HCT116 (cell line): ENCODE results near the gene SPOP. TPM values are rescaled to one million over a fixed set of nuclear protein-coding genes. Genes with fewer than 3 reads are reported as not detected.

Experiments used
- ATAC-seq: fragments of 200-7000 bp; cut with Tn5 transposase; 2 replicates; pipeline ENCODE4 v1.9.1; 2020; ENCODE audit warnings: mild to moderate bottlenecking, moderate library complexity
- BruUV-seq: library from RNA; stranded (reverse); fragments of 400-500 nt; replicated peaks from 2 replicates; lab custom pipeline; 2021; lab: Mats Ljungman, UMichigan
- CTCF ChIA-PET: fragments of 300-600 bp; sonication (Branson Sonifier 250); formaldehyde crosslinking; loops from one replicate; lab custom pipeline; 2021; ENCODE audit warnings: antibody characterized with exemption; lab: Charles Lee
- POLR2A ChIA-PET: fragments of 300-600, 350-600 bp; sonication (Branson Sonifier 250); formaldehyde crosslinking; loops from one replicate; lab custom pipeline; 2021; ENCODE audit warnings: antibody characterized with exemption; lab: Charles Lee
- RAD21 ChIA-PET, 2 experiments: fragments of 300-600 bp; sonication (Branson Sonifier 250); formaldehyde crosslinking; loops; one replicate each; lab custom pipeline; 2023; ENCODE audit warnings: low total read pairs in 2 of 2; ENCODE audit not compliant: uncharacterized antibody in 2 of 2, unreplicated experiment in 2 of 2, low non-redundant PET in 1 of 2; lab: Charles Lee
- DNase-seq: peaks from one replicate; pipeline ENCODE4 v3.0.0-alpha.2; 2010; ENCODE audit warnings: low read depth, low spot score
- H2AFZ ChIP-seq: fragments of 200-600 bp; shearing (Covaris generic), sonication (generic); 2 replicates; pipeline ENCODE4 v1.6.1; 2017; ENCODE audit warnings: low read depth, mixed run types, mixed read lengths, antibody characterized with exemption, low read length; ENCODE audit not compliant: poor library complexity, severe bottlenecking
- H3K27ac ChIP-seq: 2 replicates; pipeline ENCODE4 v1.5.1; 2012; ENCODE audit warnings: low read depth, low read length
- H3K27me3 ChIP-seq: fragments of 200-600 bp; sonication (generic); 2 replicates; pipeline ENCODE4 v1.6.1; 2016; ENCODE audit warnings: mixed run types, low read length, mixed read lengths; ENCODE audit not compliant: insufficient read depth
- H3K36me3 ChIP-seq, 2 experiments: fragments of 200-500 bp in 1 of 2; fragments of 200-600 bp in 1 of 2; sonication (Bioruptor generic) in 1 of 2; sonication (generic) in 1 of 2; 2 replicates each; pipeline versions ENCODE4 v1.5.1 to v1.6.1; 2014 to 2016; ENCODE audit warnings: low read length in 2 of 2, inconsistent platforms in 1 of 2, mixed read lengths in 1 of 2, mixed run types in 1 of 2; ENCODE audit not compliant: insufficient read depth in 2 of 2, control insufficient read depth in 1 of 2
- H3K4me1 ChIP-seq, 2 experiments: fragments of 200-600 bp in 1 of 2; sonication (generic) in 1 of 2; 2 replicates each; pipeline versions ENCODE4 v1.5.1 to v1.6.1; 2012 to 2017; ENCODE audit warnings: low read length in 2 of 2, inconsistent platforms in 1 of 2, mild to moderate bottlenecking in 1 of 2, mixed read lengths in 1 of 2, mixed run types in 1 of 2, moderate library complexity in 1 of 2; ENCODE audit not compliant: insufficient read depth in 2 of 2, control insufficient read depth in 1 of 2
- H3K4me2 ChIP-seq: fragments of 200-600 bp; sonication (generic); 2 replicates; pipeline ENCODE4 v1.6.1; 2017; ENCODE audit warnings: mixed run types, low read length, mixed read lengths
- H3K4me3 ChIP-seq, 2 experiments: fragments of 200-600 bp in 1 of 2; sonication (generic) in 1 of 2; replicated peaks in 1 of 2; 2 replicates each; pipeline ENCODE4 v1.5.1; 2011 to 2016; ENCODE audit warnings: low read length in 2 of 2, control low read depth in 1 of 2, low read depth in 1 of 2, mild to moderate bottlenecking in 1 of 2, mixed read lengths in 1 of 2, mixed run types in 1 of 2
- H3K79me2 ChIP-seq: fragments of 200-600 bp; sonication (generic); 2 replicates; pipeline ENCODE4 v1.6.1; 2017; ENCODE audit warnings: mild to moderate bottlenecking, mixed run types, low read length, moderate library complexity, mixed read lengths; ENCODE audit not compliant: insufficient read depth
- H3K9ac ChIP-seq: fragments of 200-600 bp; sonication (generic); 2 replicates; pipeline ENCODE4 v1.6.1; 2016; ENCODE audit warnings: low read length, mixed read lengths
- H3K9me2 ChIP-seq: fragments of 200-600 bp; sonication (generic), shearing (Covaris generic); 2 replicates; pipeline ENCODE4 v1.6.1; 2017; ENCODE audit warnings: mixed run types, mild to moderate bottlenecking, moderate library complexity; ENCODE audit not compliant: insufficient read depth
- H3K9me3 ChIP-seq, 2 experiments: fragments of 200-500 bp in 1 of 2; fragments of 200-600 bp in 1 of 2; sonication (Bioruptor generic) in 1 of 2; sonication (generic) in 1 of 2; 2 replicates each; pipeline ENCODE4 v1.6.1; 2014 to 2017; ENCODE audit warnings: low read length in 2 of 2, mixed read lengths in 2 of 2, inconsistent platforms in 1 of 2, low read depth in 1 of 2, mild to moderate bottlenecking in 1 of 2, mixed run types in 1 of 2, moderate library complexity in 1 of 2; ENCODE audit not compliant: control insufficient read depth in 1 of 2, insufficient read depth in 1 of 2
- H4K20me1 ChIP-seq: fragments of 200-600 bp; sonication (generic), shearing (Covaris generic); 2 replicates; pipeline ENCODE4 v1.6.1; 2017; ENCODE audit warnings: mixed run types, mild to moderate bottlenecking, moderate library complexity; ENCODE audit not compliant: insufficient read depth
- ATF3 ChIP-seq: IDR thresholded peaks from 2 replicates; pipeline ENCODE4 v1.6.1; 2012
- ELF1 ChIP-seq: IDR thresholded peaks from 2 replicates; pipeline ENCODE4 v1.6.1; 2012; ENCODE audit warnings: low read depth, borderline replicate concordance
- MAX ChIP-seq: IDR thresholded peaks from 2 replicates; pipeline ENCODE4 v1.6.1; 2012
- POLR2A ChIP-seq: IDR thresholded peaks from 2 replicates; pipeline ENCODE4 v1.7.0; 2011; ENCODE audit warnings: borderline replicate concordance; ENCODE audit not compliant: insufficient read depth, insufficient read length; ENCODE audit errors: extremely low read depth
- SP1 ChIP-seq: IDR thresholded peaks from 2 replicates; pipeline ENCODE4 v1.6.1; 2012; ENCODE audit warnings: low read depth
- SRF ChIP-seq: IDR thresholded peaks from 2 replicates; pipeline ENCODE4 v1.6.1; 2012; ENCODE audit warnings: low read depth
- intact Hi-C: fragments of 100-400 bp; cut with micrococcal nuclease; formaldehyde crosslinking; loops from 2 replicates; pipeline ENCODE4 v1.10.0; 2022
- total RNA-seq: library from RNA; stranded (reverse); gene quantifications from one replicate; pipeline ENCODE4 v1.2.1, GENCODE V29; 2021; ENCODE audit not compliant: unreplicated experiment

Gene SPOP
- total RNA-seq, 1 experiment from 2014 or later, result 85.1 TPM

GRCh38 chr17:49554694-49555494, 123.0 kb downstream of the SPOP start:
- no TSS peak for BruUV-seq
- H3K9me2 ChIP-seq, result no peaks in the 10 kb centered on the region
- no peak overlapping the region for H3K4me2 ChIP-seq
- H3K36me3 ChIP-seq, result no peaks in the 10 kb centered on the region
- no peak for TF ChIP-seq SP1
- TF ChIP-seq, all 23 proteins: peak for 0
- no peaks in the 10 kb centered on the region for H4K20me1 ChIP-seq
- no peaks in the 10 kb centered on the region for H3K79me2 ChIP-seq
- no peak for DNase-seq
- H3K4me3 ChIP-seq, result no peak overlapping the region
- no peaks in the 10 kb centered on the region for H3K9me3 ChIP-seq
- H3K4me1 ChIP-seq, result peaks cover 0 to 17% of the 10 kb centered on the region in 2 experiments; a peak in 1 of 4 replicates
- no peak overlapping the region for H2AFZ ChIP-seq
- intact Hi-C loops, result no loop called here
- CTCF ChIA-PET, result interaction anchor here (0.8 to 3.8 kb wide), 17 partner anchors 9 to 519 kb away, joined by 3 to 81 read pairs (median 14); partner anchors contain the start of gene PHB1
- H3K9ac ChIP-seq, result no peak overlapping the region
- RAD21 ChIA-PET, result no interaction called here
- no peak for ATAC-seq
- H3K27ac ChIP-seq, result no peak overlapping the region
- POLR2A ChIA-PET, result interaction anchor here (0.8 to 1.6 kb wide), 2 partner anchors 60 to 153 kb away, joined by 3 to 4 read pairs; partner anchors contain the start of genes NGFR and SLC35B1
- H3K27me3 ChIP-seq, result no peaks in the 10 kb centered on the region

- ATAC-seq (no peak), DNase-seq (no peak)
- TF ChIP-seq ATF3 (no peak), SRF (no peak), POLR2A (no peak), MAX (no peak), ELF1 (no peak)
- Histone ChIP-seq H3K79me2 (no peaks in the 10 kb centered on the region), H3K36me3 (no peaks in the 10 kb centered on the region), H3K9me2 (no peaks in the 10 kb centered on the region), H3K27ac (no peak overlapping the region), H3K9me3 (no peaks in the 10 kb centered on the region), H2AFZ (no peak overlapping the region), H3K4me3 (no peak overlapping the region), H3K9ac (no peak overlapping the region), H3K4me1 (peaks cover 0 to 17% of the 10 kb centered on the region in 2 experiments; a peak in 1 of 4 replicates), H3K4me2 (no peak overlapping the region), H4K20me1 (no peaks in the 10 kb centered on the region), H3K27me3 (no peaks in the 10 kb centered on the region)
- ChIA-PET RAD21 (no interaction called here), POLR2A (no interaction called here), CTCF (no interaction called here)
- BruUV-seq, result no TSS peak
- intact Hi-C loops, result no loop called here
Measured at GRCh38 chr17:49553676-49554335, 124.1 kb downstream of the SPOP start.
